ENCODE results near the gene PFKFB1.

The PFKFB1 gene

DNA sequence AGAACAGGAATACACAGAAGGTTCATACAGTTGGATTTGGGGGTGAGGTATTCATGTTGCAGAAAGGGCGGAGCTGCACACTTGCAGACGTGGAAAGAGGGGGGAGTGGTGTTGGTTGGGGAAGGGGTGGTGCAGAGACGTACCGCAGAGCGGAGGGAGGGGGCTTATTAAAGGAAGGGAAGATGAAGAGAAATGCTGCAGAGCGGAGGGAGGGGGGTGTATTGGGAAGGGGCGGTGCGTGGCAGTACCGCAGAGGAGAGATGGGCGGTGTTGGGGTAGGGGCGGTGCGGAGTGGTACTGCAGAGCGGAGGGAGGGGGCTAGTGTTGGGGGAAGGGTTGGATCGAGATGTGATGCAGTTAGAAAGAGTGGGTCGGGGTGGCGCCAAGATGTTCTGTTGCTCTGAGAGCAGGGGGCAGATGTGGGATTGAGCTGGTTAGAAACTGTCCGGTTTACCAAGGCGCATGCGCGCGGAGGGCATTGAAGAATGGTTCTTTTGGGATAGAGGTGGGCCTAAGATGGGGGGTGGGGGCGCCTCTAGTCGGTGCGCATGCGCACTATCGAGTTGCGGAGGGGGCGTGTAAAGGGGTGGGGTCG lies 72.5 kb downstream of the PFKFB1 start:
- DNase-seq, result peak; percentile 14

DNA sequence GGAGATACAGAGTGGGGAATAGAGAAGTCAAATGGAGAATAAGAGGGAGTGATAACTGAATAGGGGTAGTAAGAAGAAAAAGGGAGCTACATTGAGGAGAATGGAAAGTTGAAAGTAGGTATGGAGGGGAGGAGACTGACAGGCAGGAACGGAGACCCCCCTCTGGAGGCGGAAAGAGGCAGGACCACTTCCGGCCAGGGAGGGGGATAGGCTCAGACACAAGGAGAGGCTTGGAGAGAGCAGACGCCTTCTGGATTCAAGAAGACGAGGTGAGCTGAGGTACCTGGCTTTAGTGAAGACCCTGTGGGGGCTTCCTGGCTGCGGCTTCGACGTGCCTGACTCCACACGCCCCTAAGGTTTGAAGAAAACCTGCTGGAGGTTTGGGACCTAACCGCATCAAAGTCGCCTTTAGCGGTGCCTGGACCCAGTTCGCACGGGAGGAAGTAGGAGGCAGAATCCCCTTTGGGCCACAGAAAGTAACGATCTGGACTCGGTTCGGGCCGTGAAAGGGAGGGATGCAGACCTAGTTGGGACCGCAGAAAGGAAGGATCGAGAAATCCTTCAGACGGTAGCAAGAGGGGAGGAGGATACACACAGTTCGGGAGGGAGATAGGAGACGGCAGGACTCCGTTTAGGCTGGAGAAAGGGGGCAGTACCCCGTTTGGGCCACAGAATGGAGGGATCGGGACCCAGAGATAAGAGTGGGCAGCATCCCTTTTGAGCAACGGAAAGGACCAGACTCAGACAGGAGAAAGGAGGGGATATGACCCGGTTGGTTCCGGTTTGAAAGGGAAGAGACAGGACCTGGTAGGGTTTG lies 73.2 kb downstream of the PFKFB1 start, which contains the start of gene TRO:
Gene TRO (plus strand): TSS at position 215 of the 817 bp plus-strand sequence. CDS start 1,423 bp downstream, outside the sequence.
- DNase-seq, result no peak

DNA sequence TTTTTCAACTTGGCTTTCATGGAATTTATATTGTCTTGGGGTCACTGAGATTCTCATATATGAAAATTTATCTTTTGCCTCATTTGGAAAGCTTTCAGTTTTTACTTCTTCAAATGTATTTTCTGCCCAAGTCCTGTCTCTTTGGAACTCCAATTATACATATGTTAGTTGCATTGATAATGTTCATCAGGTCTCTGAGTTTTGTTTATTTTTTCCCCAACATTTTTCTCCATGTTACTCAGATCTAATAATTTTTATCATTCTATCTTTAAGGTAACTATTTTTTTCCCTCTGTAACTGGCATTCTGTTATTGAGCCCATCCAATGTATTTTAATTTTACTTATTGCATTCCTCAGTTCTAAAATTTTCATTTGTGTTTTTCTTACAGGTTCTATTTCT lies 84.0 kb downstream of the PFKFB1 start:
- DNase-seq, result no peak

DNA sequence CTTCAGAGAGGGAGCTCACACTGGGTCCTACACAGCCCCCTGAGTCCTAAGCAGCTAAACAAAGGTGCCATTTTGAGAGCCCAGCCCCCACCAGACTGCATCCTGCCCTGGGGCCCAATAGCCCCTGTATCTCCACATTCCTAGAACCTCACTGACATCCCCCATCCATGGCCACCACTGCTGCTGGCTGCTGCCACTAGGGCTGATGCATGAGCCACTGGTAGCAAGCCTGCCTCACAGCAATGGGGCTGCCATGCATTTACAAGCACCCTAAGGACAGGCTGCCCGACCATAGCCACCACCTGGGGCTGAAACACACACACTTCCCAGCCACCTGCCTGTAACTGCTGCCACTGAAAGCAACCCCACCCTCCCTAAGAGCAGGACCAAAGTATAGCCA lies 99.8 kb downstream of the PFKFB1 start:
- no peak for DNase-seq

DNA sequence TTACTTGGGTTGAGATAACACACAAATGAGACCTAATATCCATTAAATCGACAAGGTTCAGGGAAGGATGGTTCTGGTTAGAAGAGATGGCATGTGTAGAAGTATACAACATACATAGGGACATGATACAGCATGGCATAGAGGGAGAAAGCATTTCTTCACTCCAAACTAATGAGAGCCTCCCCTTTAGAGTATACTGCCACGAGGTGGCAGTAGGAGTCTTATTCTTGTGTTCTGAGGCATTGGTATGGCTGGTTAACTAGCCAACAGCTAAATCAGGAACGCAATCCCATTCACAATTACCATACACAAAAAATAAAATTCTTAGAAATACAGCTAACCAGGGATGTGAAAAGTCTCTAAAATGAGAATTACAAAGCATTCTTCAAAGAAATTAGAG lies 102.4 kb downstream of the PFKFB1 start:
- DNase-seq, result peak; percentile 12

DNA sequence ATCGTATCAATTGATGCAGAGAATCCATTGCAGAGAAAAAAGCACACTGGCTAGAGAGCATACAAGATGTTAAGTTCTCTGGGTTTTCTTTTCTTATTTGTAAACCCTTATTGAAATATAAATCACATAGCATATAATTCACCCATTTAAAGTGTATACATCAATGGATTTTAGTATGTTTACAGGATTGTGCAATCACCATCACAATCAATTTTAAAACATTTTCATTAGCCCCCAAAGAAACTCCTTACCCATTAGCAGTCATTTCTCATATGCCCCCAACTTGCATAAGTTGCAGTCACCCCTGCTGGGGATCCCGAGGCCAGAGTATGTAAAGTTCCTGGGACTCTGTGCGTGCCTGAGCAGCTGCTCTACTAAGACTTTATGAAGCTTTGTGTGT lies 108.2 kb downstream of the PFKFB1 start:
- no peak for DNase-seq
